ENCODE data around the gene FCRLB. TPM values are rescaled to one million over a fixed set of nuclear protein-coding genes. Genes with fewer than 3 reads are reported as not detected.

FCRLB gene
- total and polyA plus RNA-seq, 2 donors from 2014 or later = 2.3 to 2.8 TPM

GRCh38 chr1:161728376-161729226 is 7.3 kb downstream of the FCRLB start:
- no peak overlapping the region for H3K27ac ChIP-seq (ENCODE audit: low read depth in 2 of 2, low read length in 2 of 2)
- H3K36me3 ChIP-seq (ENCODE audit: control insufficient read depth in 2 of 3, insufficient read depth in 3 of 3, low read length in 3 of 3) = no peaks in the 10 kb centered on the region
- FAIRE-seq = no peak
- intact Hi-C loops (cut with DNase I) = no loop called here
- no peak for TF ChIP-seq CTCF (IDR thresholded peaks at IDR 0.05; ENCODE audit: borderline replicate concordance, extremely low read depth, insufficient read depth)
- DNase-seq = no peak
- H3K9ac ChIP-seq (ENCODE audit: low read length in 3 of 3) = no peak overlapping the region
- no peak overlapping the region for H3K4me3 ChIP-seq (ENCODE audit: low read length in 3 of 3)
- H3K9me3 ChIP-seq (ENCODE audit: control insufficient read depth in 2 of 3, insufficient read depth in 1 of 3, low read length in 3 of 3) = no peaks in the 10 kb centered on the region
- H3K27me3 ChIP-seq (ENCODE audit: control insufficient read depth, insufficient read depth, low read length) = no peaks in the 10 kb centered on the region
- H3K4me1 ChIP-seq (ENCODE audit: control insufficient read depth in 2 of 3, insufficient read depth in 2 of 3, low read depth in 1 of 3, low read length in 3 of 3) = peaks cover 0 to 5% (median 0%) of the 10 kb centered on the region in 3 donors

DNA sequence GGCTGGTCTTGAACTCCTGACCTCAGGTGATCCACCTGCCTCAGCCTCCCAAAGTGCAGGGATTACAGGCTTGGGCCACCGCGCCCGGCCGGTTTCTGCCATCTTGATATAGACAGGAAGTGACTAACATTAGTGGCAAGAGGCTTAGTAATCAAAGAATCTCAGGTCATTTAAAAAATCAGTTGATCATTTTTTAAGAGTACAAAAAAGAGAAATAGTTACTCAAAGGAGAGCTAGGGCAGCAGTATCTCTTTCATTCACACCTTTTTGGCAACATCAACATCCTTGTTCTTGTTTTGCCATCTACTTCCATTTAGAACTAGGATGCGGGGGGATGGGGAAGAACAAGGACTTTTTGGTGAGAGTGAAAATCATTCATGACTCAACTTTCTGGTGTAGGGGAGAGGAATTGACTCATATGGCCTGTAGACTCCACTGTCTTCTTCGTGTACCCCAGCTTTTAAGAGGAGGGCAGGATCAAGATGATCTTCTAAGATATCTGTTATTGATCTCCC is 8.8 kb downstream of the FCRLB start:
- Histone ChIP-seq H3K4me1 (ENCODE audit: control insufficient read depth in 2 of 3, insufficient read depth in 2 of 3, low read depth in 1 of 3, low read length in 3 of 3) (peaks cover 0 to 5% (median 0%) of the 10 kb centered on the region in 3 donors), H3K36me3 (ENCODE audit: control insufficient read depth in 2 of 3, insufficient read depth in 3 of 3, low read length in 3 of 3) (no peaks in the 10 kb centered on the region), H3K9ac (ENCODE audit: low read length in 3 of 3) (no peak overlapping the region), H3K9me3 (ENCODE audit: control insufficient read depth in 2 of 3, insufficient read depth in 1 of 3, low read length in 3 of 3) (no peaks in the 10 kb centered on the region), H3K27ac (ENCODE audit: low read depth in 2 of 2, low read length in 2 of 2) (no peak overlapping the region), H3K4me3 (ENCODE audit: low read length in 3 of 3) (no peak overlapping the region), H3K27me3 (ENCODE audit: control insufficient read depth, insufficient read depth, low read length) (no peaks in the 10 kb centered on the region)
- FAIRE-seq = no peak
- no peak for TF ChIP-seq CTCF (IDR thresholded peaks at IDR 0.05; ENCODE audit: borderline replicate concordance, extremely low read depth, insufficient read depth)
- no peak for DNase-seq
- intact Hi-C loops (cut with DNase I) = no loop called here

DNA sequence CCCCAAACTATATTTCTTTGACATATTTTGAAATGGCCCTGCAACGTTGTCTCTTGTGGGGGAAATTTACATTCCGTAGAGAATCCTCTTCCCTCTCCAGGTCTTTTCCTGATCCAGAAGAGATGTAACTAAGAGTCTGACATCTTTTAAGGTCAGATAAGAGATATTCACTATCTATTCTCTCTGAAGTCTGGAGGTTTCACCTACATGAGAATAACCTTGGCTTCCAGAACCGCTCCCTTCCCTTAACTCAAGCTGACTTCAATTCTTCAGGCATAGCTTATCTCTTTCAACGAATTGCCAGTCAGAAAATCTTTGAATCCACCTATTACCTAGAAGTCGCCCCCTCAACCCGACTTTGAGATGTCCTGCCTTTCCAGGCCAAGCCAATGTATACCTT is 9.9 kb downstream of the FCRLB start:
- H3K27ac ChIP-seq (ENCODE audit: low read depth in 2 of 2, low read length in 2 of 2) = no peak overlapping the region
- no peaks in the 10 kb centered on the region for H3K36me3 ChIP-seq (ENCODE audit: control insufficient read depth in 2 of 3, insufficient read depth in 3 of 3, low read length in 3 of 3)
- H3K9ac ChIP-seq (ENCODE audit: low read length in 3 of 3) = no peak overlapping the region
- H3K9me3 ChIP-seq (ENCODE audit: control insufficient read depth in 2 of 3, insufficient read depth in 1 of 3, low read length in 3 of 3) = no peaks in the 10 kb centered on the region
- no peak overlapping the region for H3K4me3 ChIP-seq (ENCODE audit: low read length in 3 of 3)
- intact Hi-C loops (cut with DNase I) = no loop called here
- no peak for TF ChIP-seq CTCF (IDR thresholded peaks at IDR 0.05; ENCODE audit: borderline replicate concordance, extremely low read depth, insufficient read depth)
- DNase-seq (no peak), FAIRE-seq (no peak)
- H3K27me3 ChIP-seq (ENCODE audit: control insufficient read depth, insufficient read depth, low read length) = no peaks in the 10 kb centered on the region
- H3K4me1 ChIP-seq (ENCODE audit: control insufficient read depth in 2 of 3, insufficient read depth in 2 of 3, low read depth in 1 of 3, low read length in 3 of 3) = no peaks in the 10 kb centered on the region

Measured in kidney (tissue), 14 donors.